B cell (primary cell): Measurements from ENCODE around the gene TEX10. TPM values are rescaled to one million over a fixed set of nuclear protein-coding genes. Genes with fewer than 3 reads are reported as not detected.

Source experiments
- ATAC-seq: fragments of 200-7000 bp; cut with Tn5 transposase; one replicate; pipeline ENCODE4 v1.10.0; 2021; ENCODE audit warnings: low read depth, mild to moderate bottlenecking, moderate number of reproducible peaks, moderate library complexity
- CTCF ChIA-PET: fragments of 350-600 bp; sonication (Branson Sonifier 250); formaldehyde crosslinking; loops from one replicate; lab custom pipeline; 2021; ENCODE audit warnings: antibody characterized with exemption, inconsistent platforms; lab: Charles Lee
- POLR2A ChIA-PET: fragments of 350-600 bp; sonication (Branson Sonifier 250); formaldehyde crosslinking; loops from one replicate; lab custom pipeline; 2021; ENCODE audit warnings: antibody characterized with exemption; lab: Charles Lee
- DNase-seq: peaks from one replicate; pipeline ENCODE4 v3.0.0; 2013
- H2AFZ ChIP-seq: 2 replicates; pipeline ENCODE4 v1.6.1; 2012; ENCODE audit warnings: mild to moderate bottlenecking, low read depth, low read length; ENCODE audit not compliant: insufficient read depth, poor library complexity, severe bottlenecking
- H3K27ac ChIP-seq, 2 donors: 1 replicate in 1 of 2; 2 replicates in 1 of 2; pipeline ENCODE4 v1.5.1; 2012 to 2013; ENCODE audit warnings: low read length in 2 of 2, mild to moderate bottlenecking in 2 of 2, moderate library complexity in 1 of 2
- H3K27me3 ChIP-seq, 4 experiments: fragments of 200-600 bp in 1 of 4; sonication (generic) in 1 of 4; replicated peaks in 1 of 4; 1 replicate in 2 of 4; 2 replicates in 2 of 4; pipeline versions ENCODE4 v1.6.1 to v1.7.0; 2013 to 2016; ENCODE audit warnings: low read length in 3 of 4, mild to moderate bottlenecking in 2 of 4, mixed read lengths in 1 of 4, moderate library complexity in 1 of 4; ENCODE audit not compliant: insufficient read depth in 4 of 4, control insufficient read depth in 3 of 4; ENCODE audit errors: control extremely low read depth in 1 of 4
- H3K36me3 ChIP-seq, 2 experiments: replicated peaks in 1 of 2; 1 replicate in 1 of 2; 2 replicates in 1 of 2; pipeline versions ENCODE4 v1.6.1 to v1.7.1; 2013; ENCODE audit warnings: low read length in 1 of 2; ENCODE audit not compliant: insufficient read depth in 2 of 2, control insufficient read depth in 1 of 2; ENCODE audit errors: control extremely low read depth in 1 of 2, extremely low read depth in 1 of 2
- H3K4me1 ChIP-seq, 2 donors: fragments of 200-600 bp in 1 of 2; sonication (generic) in 1 of 2; 1 replicate in 1 of 2; 2 replicates in 1 of 2; pipeline versions ENCODE4 v1.5.1 to v1.6.1; 2013 to 2017; ENCODE audit warnings: low read length in 2 of 2; ENCODE audit not compliant: control insufficient read depth in 2 of 2, insufficient read depth in 2 of 2
- H3K4me2 ChIP-seq: replicated peaks from 2 replicates; pipeline ENCODE3; 2012; ENCODE audit warnings: mild to moderate bottlenecking, low read depth, low read length; ENCODE audit not compliant: poor library complexity, severe bottlenecking
- H3K4me3 ChIP-seq, 5 experiments: fragments of 200-600 bp in 1 of 5; sonication (generic) in 1 of 5; 1 replicate in 3 of 5; 2 replicates in 2 of 5; pipeline versions ENCODE4 v1.5.1 to v1.7.0; 2011 to 2016; ENCODE audit warnings: low read length in 4 of 5, mild to moderate bottlenecking in 4 of 5, low read depth in 2 of 5, control low read depth in 1 of 5, moderate library complexity in 1 of 5; ENCODE audit not compliant: insufficient read depth in 1 of 5; ENCODE audit errors: control extremely low read depth in 1 of 5, extremely low read depth in 1 of 5
- H3K79me2 ChIP-seq: fragments of 200-600 bp; sonication (generic); one replicate; pipeline ENCODE4 v1.6.0; 2016; ENCODE audit warnings: low read length; ENCODE audit not compliant: control insufficient read depth, insufficient read depth
- H3K9ac ChIP-seq: fragments of 200-600 bp; sonication (generic); 2 replicates; pipeline ENCODE4 v1.6.1; 2017; ENCODE audit warnings: mild to moderate bottlenecking, low read length, moderate library complexity
- H3K9me3 ChIP-seq, 3 donors: one replicate each; pipeline versions ENCODE4 v1.6.1 to v1.7.1; 2013; ENCODE audit warnings: low read length in 2 of 3; ENCODE audit not compliant: control insufficient read depth in 2 of 3, insufficient read depth in 1 of 3; ENCODE audit errors: control extremely low read depth in 1 of 3
- H4K20me1 ChIP-seq: 2 replicates; pipeline ENCODE4 v1.6.0; 2012; ENCODE audit warnings: mild to moderate bottlenecking, low read length; ENCODE audit not compliant: insufficient read depth, control insufficient read depth, poor library complexity, severe bottlenecking
- H3K27ac Mint-ChIP-seq: one replicate; pipeline ENCODE4 v1.8.0; 2021; ENCODE audit warnings: mixed read lengths
- H3K27me3 Mint-ChIP-seq: one replicate; pipeline ENCODE4 v1.8.0; 2021; ENCODE audit warnings: mixed read lengths
- H3K4me1 Mint-ChIP-seq: one replicate; pipeline ENCODE4 v1.8.0; 2021; ENCODE audit warnings: mixed read lengths
- H3K4me3 Mint-ChIP-seq: one replicate; pipeline ENCODE4 v1.8.0; 2021; ENCODE audit warnings: mixed read lengths
- H3K9me3 Mint-ChIP-seq: one replicate; pipeline ENCODE4 v1.8.0; 2022; ENCODE audit warnings: mixed read lengths; ENCODE audit not compliant: insufficient read depth
- EZH2 ChIP-seq: IDR thresholded peaks from 2 replicates; pipeline ENCODE4 v1.6.1; 2012; ENCODE audit warnings: borderline replicate concordance, low read depth, mild to moderate bottlenecking, moderate library complexity, low read length; ENCODE audit not compliant: insufficient read depth, poor library complexity, severe bottlenecking
- WGBS: methylation state at CpG from one replicate; pipeline ENCODE4 v1.1.5; 2013; ENCODE audit warnings: missing lambda C conversion rate; ENCODE audit not compliant: insufficient coverage; 5-methylcytosine and 5-hydroxymethylcytosine counted together
- intact Hi-C: fragments of 100-400 bp; cut with micrococcal nuclease; formaldehyde crosslinking; loops from one replicate; pipeline ENCODE4 v1.10.0; 2022
- polyA plus RNA-seq: library from polyadenylated mRNA; depleted of rRNA; stranded (reverse); fragments of >200 nt; gene quantifications from 2 replicates; pipeline ENCODE4 v1.2.3, GENCODE V29; 2012
- total RNA-seq, 2 donors: library from RNA; stranded (reverse); fragments of 120-200 nt in 1 of 2; gene quantifications; 1 replicate in 1 of 2; 2 replicates in 1 of 2; pipeline versions ENCODE4 v1.2.3 to v1.2.4, GENCODE V29; 2013 to 2022
- TF ChIP-seq, protein P1 (sequence below): fragments of 200-600 bp; IDR thresholded peaks from one replicate; pipeline ENCODE4 v1.8.0; 2022; ENCODE audit warnings: antibody characterized with exemption, mild to moderate bottlenecking

TEX10 gene
- total and polyA plus RNA-seq, 2 donors (not counting 1 experiment from before 2014, with no cell fraction given), result 15.5 to 24.9 TPM

DNA sequence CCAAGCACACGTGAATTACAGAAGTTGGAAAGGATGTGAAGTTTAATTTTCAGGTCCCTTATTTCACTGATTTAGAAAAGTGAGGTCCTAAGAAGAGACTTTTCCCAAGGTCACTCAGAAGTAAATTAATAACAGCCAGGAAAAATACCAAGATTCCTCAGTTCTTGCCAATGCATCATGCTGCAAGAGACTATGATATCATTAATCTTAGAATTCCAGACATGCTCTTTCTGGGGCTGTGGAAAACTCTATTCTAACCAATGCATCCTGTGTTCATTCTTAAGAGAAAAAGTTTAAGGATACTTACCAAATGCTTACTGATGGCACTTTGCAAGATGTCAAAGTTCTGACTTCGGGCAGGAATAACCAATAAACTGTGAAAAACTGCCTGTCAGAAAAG is 42.8 kb downstream of the TEX10 start:
- H4K20me1 ChIP-seq, result no peaks in the 10 kb centered on the region
- H3K27ac ChIP-seq, result no peak overlapping the region
- ChIA-PET POLR2A (no interaction called here), CTCF (no interaction called here)
- no peak overlapping the region for H3K4me2 ChIP-seq
- no peak overlapping the region for H3K4me3 Mint-ChIP-seq
- 100% methylated on average over 1 of the region's 2 CpGs for WGBS
- H3K27me3 Mint-ChIP-seq, result no peaks in the 10 kb centered on the region
- H3K27ac Mint-ChIP-seq, result no peak overlapping the region
- H2AFZ ChIP-seq, result no peak overlapping the region
- peaks cover 10 to 49% of the 10 kb centered on the region in 2 experiments for H3K36me3 ChIP-seq
- no peak for TF ChIP-seq EZH2
- TF ChIP-seq, protein P1, sequence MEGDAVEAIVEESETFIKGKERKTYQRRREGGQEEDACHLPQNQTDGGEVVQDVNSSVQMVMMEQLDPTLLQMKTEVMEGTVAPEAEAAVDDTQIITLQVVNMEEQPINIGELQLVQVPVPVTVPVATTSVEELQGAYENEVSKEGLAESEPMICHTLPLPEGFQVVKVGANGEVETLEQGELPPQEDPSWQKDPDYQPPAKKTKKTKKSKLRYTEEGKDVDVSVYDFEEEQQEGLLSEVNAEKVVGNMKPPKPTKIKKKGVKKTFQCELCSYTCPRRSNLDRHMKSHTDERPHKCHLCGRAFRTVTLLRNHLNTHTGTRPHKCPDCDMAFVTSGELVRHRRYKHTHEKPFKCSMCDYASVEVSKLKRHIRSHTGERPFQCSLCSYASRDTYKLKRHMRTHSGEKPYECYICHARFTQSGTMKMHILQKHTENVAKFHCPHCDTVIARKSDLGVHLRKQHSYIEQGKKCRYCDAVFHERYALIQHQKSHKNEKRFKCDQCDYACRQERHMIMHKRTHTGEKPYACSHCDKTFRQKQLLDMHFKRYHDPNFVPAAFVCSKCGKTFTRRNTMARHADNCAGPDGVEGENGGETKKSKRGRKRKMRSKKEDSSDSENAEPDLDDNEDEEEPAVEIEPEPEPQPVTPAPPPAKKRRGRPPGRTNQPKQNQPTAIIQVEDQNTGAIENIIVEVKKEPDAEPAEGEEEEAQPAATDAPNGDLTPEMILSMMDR, result no peak
- no peak overlapping the region for H3K9ac ChIP-seq
- no peak for DNase-seq
- no peak for ATAC-seq
- no peaks in the 10 kb centered on the region for H3K9me3 Mint-ChIP-seq
- no peaks in the 10 kb centered on the region for H3K4me1 Mint-ChIP-seq
- H3K79me2 ChIP-seq, result peaks cover 5% of the 10 kb centered on the region
- no peaks in the 10 kb centered on the region for H3K9me3 ChIP-seq
- H3K4me3 ChIP-seq, result no peak overlapping the region
- H3K4me1 ChIP-seq, result no peaks in the 10 kb centered on the region
- intact Hi-C loops, result no loop called here
- no peaks in the 10 kb centered on the region for H3K27me3 ChIP-seq

DNA sequence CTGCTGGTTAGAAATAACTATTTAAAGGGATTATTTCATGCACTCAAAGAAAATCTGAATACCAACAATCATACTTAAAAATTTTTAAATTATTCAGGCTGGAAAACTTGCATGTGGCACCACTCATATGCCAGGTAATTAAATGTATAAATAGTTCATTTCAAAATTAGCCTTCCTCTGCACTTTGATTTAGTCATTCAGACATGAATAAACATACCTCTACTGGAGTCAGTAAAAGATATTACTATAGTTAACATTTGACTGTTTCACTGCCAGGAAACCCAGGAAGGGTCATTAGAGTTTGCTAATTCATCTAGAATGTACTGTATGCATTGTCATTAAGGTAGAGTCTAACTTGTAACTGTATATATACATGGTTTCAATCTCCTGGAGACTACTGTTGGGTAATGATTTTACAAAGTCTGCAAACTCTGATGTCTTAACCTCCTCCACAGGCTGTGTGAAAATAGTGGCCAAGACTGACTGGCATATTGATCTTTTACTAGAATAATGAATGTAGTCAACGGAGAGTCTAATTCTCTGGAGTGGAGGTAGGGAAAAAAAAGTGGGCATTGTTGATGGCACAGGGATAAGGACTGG is 43.7 kb downstream of the TEX10 start:
- Histone ChIP-seq H3K9me3 (no peaks in the 10 kb centered on the region), H3K36me3 (peaks cover 10 to 48% of the 10 kb centered on the region in 2 experiments), H4K20me1 (no peaks in the 10 kb centered on the region), H3K4me1 (no peaks in the 10 kb centered on the region), H3K27ac (no peak overlapping the region), H3K79me2 (peaks cover under 1% of the 10 kb centered on the region), H3K27me3 (no peaks in the 10 kb centered on the region), H3K4me2 (no peak overlapping the region), H3K4me3 (no peak overlapping the region), H3K9ac (no peak overlapping the region), H2AFZ (no peak overlapping the region)
- Mint-ChIP-seq H3K27ac (no peak overlapping the region), H3K9me3 (no peaks in the 10 kb centered on the region), H3K4me1 (no peaks in the 10 kb centered on the region), H3K4me3 (no peak overlapping the region), H3K27me3 (no peaks in the 10 kb centered on the region)
- POLR2A ChIA-PET, result no interaction called here
- CTCF ChIA-PET, result interaction anchor here (0.5 kb wide), 1 partner anchor 1818 kb away, joined by 4 read pairs; no protein-coding TSS in a partner anchor
- 100% methylated on average over 1 of the region's 1 CpG for WGBS
- no peak for ATAC-seq
- intact Hi-C loops, result no loop called here
- DNase-seq, result no peak
- TF ChIP-seq, protein P1, result no peak
- TF ChIP-seq EZH2, result no peak
